ENCODE data around the gene TNFSF18.

TNFSF18 gene

GRCh38 chr1:172991674-172992400 is 58.9 kb downstream of the TNFSF18 start:
- Histone ChIP-seq H3K4me1 (ENCODE audit: control insufficient read depth, low read length) (no peaks in the 10 kb centered on the region), H4K20me1 (ENCODE audit: control insufficient read depth, insufficient read depth, low read depth, low read length) (no peaks in the 10 kb centered on the region), H3K9me2 (replicated peaks; ENCODE audit: control insufficient read depth, low read length) (no peaks in the 10 kb centered on the region), H3K9me3 (ENCODE audit: control insufficient read depth, insufficient read depth, low read length) (no peaks in the 10 kb centered on the region; the same call in 1 of the 2 replicates), H3K4me3 (ENCODE audit: low read length) (no peak overlapping the region), H3K36me3 (ENCODE audit: control insufficient read depth, low read length) (no peaks in the 10 kb centered on the region), H3K79me2 (ENCODE audit: control insufficient read depth, low read length) (no peaks in the 10 kb centered on the region), H3K27ac (ENCODE audit: low read depth, low read length) (no peak overlapping the region), H3K27me3 (ENCODE audit: control insufficient read depth, low read length) (no peaks in the 10 kb centered on the region), H3K4me2 (ENCODE audit: low read length) (no peak overlapping the region), H3F3A (ENCODE audit: control insufficient read depth, insufficient read depth) (no peaks in the 10 kb centered on the region)
- TF ChIP-seq CTCF (IDR thresholded peaks at IDR 0.05; ENCODE audit: low read depth, low read length, poor library complexity, severe bottlenecking) (no peak), EZH2phosphoT487 (IDR thresholded peaks at IDR 0.05; ENCODE audit: borderline replicate concordance, low read length) (no peak)

- Histone ChIP-seq H3K9me2 (replicated peaks; ENCODE audit: control insufficient read depth, low read length) (no peaks in the 10 kb centered on the region), H3F3A (ENCODE audit: control insufficient read depth, insufficient read depth) (no peaks in the 10 kb centered on the region), H3K27ac (ENCODE audit: low read depth, low read length) (no peak overlapping the region), H3K9me3 (ENCODE audit: control insufficient read depth, insufficient read depth, low read length) (no peaks in the 10 kb centered on the region; the same call in 1 of the 2 replicates), H3K4me2 (ENCODE audit: low read length) (no peak overlapping the region), H3K27me3 (ENCODE audit: control insufficient read depth, low read length) (no peaks in the 10 kb centered on the region), H3K79me2 (ENCODE audit: control insufficient read depth, low read length) (no peaks in the 10 kb centered on the region), H3K4me3 (ENCODE audit: low read length) (no peak overlapping the region), H4K20me1 (ENCODE audit: control insufficient read depth, insufficient read depth, low read depth, low read length) (no peaks in the 10 kb centered on the region), H3K36me3 (ENCODE audit: control insufficient read depth, low read length) (no peaks in the 10 kb centered on the region), H3K4me1 (ENCODE audit: control insufficient read depth, low read length) (no peaks in the 10 kb centered on the region)
- no peak for TF ChIP-seq EZH2phosphoT487 (IDR thresholded peaks at IDR 0.05; ENCODE audit: borderline replicate concordance, low read length)
- no peak for TF ChIP-seq CTCF (IDR thresholded peaks at IDR 0.05; ENCODE audit: low read depth, low read length, poor library complexity, severe bottlenecking)
Observed at GRCh38 chr1:172990598-172991215, 60.0 kb downstream of the TNFSF18 start.

Measured in DOHH2 (cell line).